Neural cell (in vitro differentiated cells): ENCODE measurements around the gene RPL36AL.

Source experiments
- CTCF ChIP-seq: fragments of 450-650 bp; IDR thresholded peaks from 2 replicates; pipeline ENCODE4 v1.5.1; 2014; ENCODE audit warnings: antibody characterized with exemption, mild to moderate bottlenecking, moderate library complexity; ENCODE audit not compliant: poor library complexity, severe bottlenecking
- EP300 ChIP-seq: fragments of 450-650 bp; conservative IDR thresholded peaks from 2 replicates; pipeline ENCODE4 v1.6.1; 2014; ENCODE audit warnings: antibody characterized with exemption, mild to moderate bottlenecking, moderate library complexity; ENCODE audit not compliant: poor library complexity, severe bottlenecking
- EZH2 ChIP-seq: fragments of 200-600, 300-800 bp; shearing (Covaris generic), sonication (generic); IDR thresholded peaks from 2 replicates; pipeline ENCODE4 v1.6.1; 2014; ENCODE audit warnings: antibody characterized with exemption, low read length, borderline replicate concordance, mild to moderate bottlenecking; ENCODE audit not compliant: insufficient read depth, poor library complexity, severe bottlenecking
- POLR2AphosphoS5 ChIP-seq: IDR thresholded peaks from 2 replicates; pipeline ENCODE4 v1.6.1; 2012
- RAD21 ChIP-seq: fragments of 450-650 bp; conservative IDR thresholded peaks from 2 replicates; pipeline ENCODE4 v1.6.1; 2014; ENCODE audit warnings: antibody characterized with exemption, mild to moderate bottlenecking, moderate library complexity
- REST ChIP-seq: IDR thresholded peaks from 2 replicates; pipeline ENCODE4 v1.6.1; 2012; ENCODE audit warnings: borderline replicate concordance
- SMC3 ChIP-seq: fragments of 450-650 bp; conservative IDR thresholded peaks from 2 replicates; pipeline ENCODE4 v1.6.1; 2014; ENCODE audit warnings: antibody characterized with exemption, mild to moderate bottlenecking, moderate library complexity; ENCODE audit not compliant: poor library complexity
- TAF1 ChIP-seq: IDR thresholded peaks from 2 replicates; pipeline ENCODE4 v1.6.1; 2012; ENCODE audit warnings: low read depth

GRCh38 chr14:49617852-49618519, 2.4 kb downstream of the RPL36AL start:
- TF ChIP-seq EZH2: no peak
- TF ChIP-seq CTCF: no peak
- TF ChIP-seq RAD21: no peak
- TF ChIP-seq TAF1: no peak
- no peak for TF ChIP-seq REST
- TF ChIP-seq SMC3: no peak
- TF ChIP-seq POLR2AphosphoS5: no peak
- TF ChIP-seq EP300: no peak
